Activated CD8-positive, alpha-beta T cell treated with anti-CD3 and anti-CD28 coated beads, Interleukin-2, amount 10 ng/mL, durations not matched to agents 7 days and 5 days (primary cell): ENCODE results near the gene TENT5A. TPM values are rescaled to one million over a fixed set of nuclear protein-coding genes. Genes with fewer than 3 reads are reported as not detected.
A peak's percentile ranks its signal among the peaks of the same experiment; 100 is the strongest.
"Not testable (repeated sequence)": the region's sequence is repeated elsewhere in the genome, so short reads cannot be mapped to it uniquely, and the experiment has no call there.

ENCODE experiments used
- ATAC-seq: fragments of 150-1000 bp; cut with Tn5 transposase; one replicate; pipeline ENCODE4 v1.10.0; 2021; ENCODE audit warnings: moderate library complexity
- CTCF ChIA-PET: fragments of 350-600 bp; sonication (Branson Sonifier 250); formaldehyde crosslinking; loops from one replicate; lab custom pipeline; 2021; ENCODE audit warnings: antibody characterized with exemption; lab: Charles Lee
- POLR2A ChIA-PET: fragments of 350-600 bp; sonication (Branson Sonifier 250); formaldehyde crosslinking; loops from one replicate; lab custom pipeline; 2021; ENCODE audit warnings: antibody characterized with exemption; lab: Charles Lee
- DNase-seq: peaks from one replicate; pipeline ENCODE4 v3.0.0-alpha.2; 2020
- H3K27ac Mint-ChIP-seq: one replicate; pipeline ENCODE4 v1.8.0; 2021; ENCODE audit warnings: mild to moderate bottlenecking, mixed read lengths
- H3K27me3 Mint-ChIP-seq: one replicate; pipeline ENCODE4 v1.8.0; 2021; ENCODE audit warnings: low read depth, mixed read lengths
- H3K36me3 Mint-ChIP-seq: one replicate; pipeline ENCODE4 v1.8.0; 2021; ENCODE audit warnings: low read depth, mixed read lengths
- H3K4me1 Mint-ChIP-seq: one replicate; pipeline ENCODE4 v1.8.0; 2021; ENCODE audit warnings: low read depth, mixed read lengths
- H3K4me3 Mint-ChIP-seq: one replicate; pipeline ENCODE4 v1.8.0; 2021; ENCODE audit warnings: mild to moderate bottlenecking, mixed read lengths
- H3K9me3 Mint-ChIP-seq: one replicate; pipeline ENCODE4 v1.8.0; 2022; ENCODE audit warnings: mixed read lengths; ENCODE audit not compliant: insufficient read depth
- total RNA-seq, 2 experiments: library from RNA; stranded (reverse); gene quantifications; one replicate each; pipeline ENCODE4 v1.2.3, GENCODE V29; 2021

Gene TENT5A
- total RNA-seq, 2 experiments from 2014 or later = 1.7 to 1.9 TPM

- H3K9me3 Mint-ChIP-seq = no peaks in the 10 kb centered on the region
- ATAC-seq (no peak), DNase-seq (no peak)
- no peak overlapping the region for H3K27ac Mint-ChIP-seq
- H3K4me3 Mint-ChIP-seq = no peak overlapping the region
- POLR2A ChIA-PET = no interaction called here
- no peaks in the 10 kb centered on the region for H3K36me3 Mint-ChIP-seq
- no peaks in the 10 kb centered on the region for H3K4me1 Mint-ChIP-seq
- H3K27me3 Mint-ChIP-seq = peaks cover 4% of the 10 kb centered on the region
- CTCF ChIA-PET = no interaction called here
These were observed 35.0 kb upstream of the TENT5A start for GRCh38 chr6:81787313-81788068.

GRCh38 chr6:81786150-81786549, 33.7 kb upstream of the TENT5A start:
- ChIA-PET POLR2A (no interaction called here), CTCF (no interaction called here)
- Mint-ChIP-seq H3K9me3 (no peaks in the 10 kb centered on the region), H3K4me1 (no peaks in the 10 kb centered on the region), H3K36me3 (no peaks in the 10 kb centered on the region), H3K27me3 (peaks cover 4% of the 10 kb centered on the region), H3K4me3 (no peak overlapping the region), H3K27ac (no peak overlapping the region)
- ATAC-seq (no peak), DNase-seq (no peak)

GRCh38 chr6:81785377-81785776, 32.9 kb upstream of the TENT5A start:
- no peaks in the 10 kb centered on the region for H3K36me3 Mint-ChIP-seq
- DNase-seq (no peak), ATAC-seq (no peak)
- ChIA-PET CTCF (no interaction called here), POLR2A (no interaction called here)
- no peaks in the 10 kb centered on the region for H3K9me3 Mint-ChIP-seq
- H3K4me3 Mint-ChIP-seq = no peak overlapping the region
- H3K4me1 Mint-ChIP-seq = no peaks in the 10 kb centered on the region
- H3K27me3 Mint-ChIP-seq = peaks cover 4% of the 10 kb centered on the region
- no peak overlapping the region for H3K27ac Mint-ChIP-seq

- no peaks in the 10 kb centered on the region for H3K9me3 Mint-ChIP-seq
- POLR2A ChIA-PET = no interaction called here
- CTCF ChIA-PET = no interaction called here
These were observed 31.4 kb upstream of the TENT5A start for GRCh38 chr6:81783893-81784292.

GRCh38 chr6:81781624-81782023, 29.1 kb upstream of the TENT5A start:
- Mint-ChIP-seq H3K4me3 (no peak overlapping the region), H3K27me3 (no peaks in the 10 kb centered on the region), H3K36me3 (no peaks in the 10 kb centered on the region), H3K27ac (no peak overlapping the region), H3K4me1 (no peaks in the 10 kb centered on the region), H3K9me3 (no peaks in the 10 kb centered on the region)
- ChIA-PET POLR2A (no interaction called here), CTCF (no interaction called here)
- DNase-seq (no peak), ATAC-seq (no peak)

More at GRCh38 chr6:81783893-81784292, 31.4 kb upstream of the TENT5A start:
- DNase-seq (no peak), ATAC-seq (no peak)
- no peak overlapping the region for H3K4me3 Mint-ChIP-seq
- no peak overlapping the region for H3K27ac Mint-ChIP-seq
- no peaks in the 10 kb centered on the region for H3K36me3 Mint-ChIP-seq
- no peaks in the 10 kb centered on the region for H3K4me1 Mint-ChIP-seq
- peaks cover 2% of the 10 kb centered on the region for H3K27me3 Mint-ChIP-seq

GRCh38 chr6:81777586-81778268, 25.2 kb upstream of the TENT5A start:
- H3K4me3 Mint-ChIP-seq = no peak overlapping the region
- H3K27ac Mint-ChIP-seq = no peak overlapping the region
- H3K36me3 Mint-ChIP-seq = no peaks in the 10 kb centered on the region
- DNase-seq (no peak), ATAC-seq (no peak)
- ChIA-PET CTCF (no interaction called here), POLR2A (no interaction called here)
- H3K27me3 Mint-ChIP-seq = peaks cover 5% of the 10 kb centered on the region
- peaks cover 3% of the 10 kb centered on the region for H3K4me1 Mint-ChIP-seq
- H3K9me3 Mint-ChIP-seq = no peaks in the 10 kb centered on the region

- H3K36me3 Mint-ChIP-seq, H3K9me3 Mint-ChIP-seq, H3K4me3 Mint-ChIP-seq, ATAC-seq, H3K4me1 Mint-ChIP-seq, DNase-seq, H3K27ac Mint-ChIP-seq, H3K27me3 Mint-ChIP-seq, CTCF ChIA-PET, POLR2A ChIA-PET: not testable (repeated sequence)
These were observed 23.7 kb upstream of the TENT5A start for GRCh38 chr6:81776219-81776618.

- ChIA-PET CTCF (no interaction called here), POLR2A (no interaction called here)
- DNase-seq (no peak), ATAC-seq (no peak)
- Mint-ChIP-seq H3K27me3 (peaks cover 5% of the 10 kb centered on the region), H3K4me1 (peaks cover 4% of the 10 kb centered on the region), H3K27ac (no peak overlapping the region), H3K9me3 (no peaks in the 10 kb centered on the region), H3K36me3 (no peaks in the 10 kb centered on the region), H3K4me3 (no peak overlapping the region)
These were observed 22.1 kb upstream of the TENT5A start for GRCh38 chr6:81774542-81774941.

GRCh38 chr6:81773887-81774286, 21.4 kb upstream of the TENT5A start:
- Mint-ChIP-seq H3K27ac (no peak overlapping the region), H3K36me3 (no peaks in the 10 kb centered on the region)

GRCh38 chr6:81772741-81773140, 20.3 kb upstream of the TENT5A start:
- ATAC-seq = peak; percentile 36
- Mint-ChIP-seq H3K9me3 (no peaks in the 10 kb centered on the region), H3K4me1 (peaks cover 4% of the 10 kb centered on the region), H3K36me3 (no peaks in the 10 kb centered on the region), H3K27me3 (peaks cover 5% of the 10 kb centered on the region), H3K4me3 (no peak overlapping the region), H3K27ac (no peak overlapping the region)
- POLR2A ChIA-PET = no interaction called here
- CTCF ChIA-PET = no interaction called here
- no peak for DNase-seq

More at GRCh38 chr6:81773887-81774286, 21.4 kb upstream of the TENT5A start:
- H3K27me3 Mint-ChIP-seq = peaks cover 5% of the 10 kb centered on the region
- ChIA-PET POLR2A (no interaction called here), CTCF (no interaction called here)
- no peak for DNase-seq
- no peak overlapping the region for H3K4me3 Mint-ChIP-seq
- H3K9me3 Mint-ChIP-seq = no peaks in the 10 kb centered on the region
- peaks cover 4% of the 10 kb centered on the region for H3K4me1 Mint-ChIP-seq
- ATAC-seq = no peak

GRCh38 chr6:81771097-81771496, 18.6 kb upstream of the TENT5A start:
- H3K27ac Mint-ChIP-seq = no peak overlapping the region
- H3K4me3 Mint-ChIP-seq = no peak overlapping the region
- ATAC-seq = no peak
- no peaks in the 10 kb centered on the region for H3K36me3 Mint-ChIP-seq
- H3K27me3 Mint-ChIP-seq = peaks cover 13% of the 10 kb centered on the region
- H3K4me1 Mint-ChIP-seq = peaks cover 4% of the 10 kb centered on the region
- H3K9me3 Mint-ChIP-seq = no peaks in the 10 kb centered on the region
- CTCF ChIA-PET = no interaction called here
- no peak for DNase-seq
- POLR2A ChIA-PET = no interaction called here

- ATAC-seq (no peak), DNase-seq (no peak)
- ChIA-PET POLR2A (no interaction called here), CTCF (no interaction called here)
- Mint-ChIP-seq H3K9me3 (no peaks in the 10 kb centered on the region), H3K27ac (no peak overlapping the region), H3K4me1 (peaks cover 4% of the 10 kb centered on the region), H3K27me3 (peaks cover 16% of the 10 kb centered on the region), H3K4me3 (no peak overlapping the region), H3K36me3 (no peaks in the 10 kb centered on the region)
These were observed 17.9 kb upstream of the TENT5A start for GRCh38 chr6:81770381-81770780.
